A549 (cell line): ENCODE data around the gene CNGA2. TPM values are rescaled to one million over a fixed set of nuclear protein-coding genes. Genes with fewer than 3 reads are reported as not detected.

Experiments used
- ATAC-seq, 2 experiments: fragments of 200-7000 bp in 1 of 2; fragments of >200 bp in 1 of 2; cut with Nextera tagmentation in 1 of 2; cut with Tn5 transposase in 1 of 2; 3 replicates each; pipeline versions ENCODE4 v1.8.0 to v1.9.1; 2018 to 2020; ENCODE audit warnings: mild to moderate bottlenecking in 1 of 2, moderate library complexity in 1 of 2
- CTCF ChIA-PET: fragments of 300-600 bp; sonication (Branson Sonifier 250); formaldehyde crosslinking; extraction: SDS; loops from one replicate; lab custom pipeline; 2021; ENCODE audit warnings: antibody characterized with exemption, inconsistent platforms; lab: Yijun Ruan, JAX
- POLR2A ChIA-PET: fragments of 350-600 bp; formaldehyde crosslinking; extraction: SDS; loops from one replicate; lab custom pipeline; 2021; ENCODE audit warnings: antibody characterized with exemption, inconsistent platforms; lab: Yijun Ruan, JAX
- DNase-seq, 2 experiments: peaks; one replicate each; pipeline versions ENCODE4 v3.0.0 to v3.0.0-alpha.2; 2011 to 2016; ENCODE audit warnings: low read depth in 1 of 2, low spot score in 1 of 2
- FAIRE-seq: peaks from 2 replicates; lab custom pipeline; 2011; peaks lifted over from hg19 to GRCh38; lab: Jason Lieb, UNC
- H3K27ac ChIP-seq, 2 experiments: fragments of >200 bp; sonication (Bioruptor Twin); formaldehyde crosslinking; 3 replicates each; pipeline ENCODE4 v1.5.1; 2016 to 2017
- H3K4me1 ChIP-seq: fragments of >200 bp; sonication (Bioruptor Twin); formaldehyde crosslinking; 3 replicates; pipeline ENCODE4 v1.6.1; 2016
- H3K4me2 ChIP-seq: fragments of >200 bp; sonication (Bioruptor Twin); formaldehyde crosslinking; 3 replicates; pipeline ENCODE4 v1.6.1; 2016
- H3K4me3 ChIP-seq: fragments of >200 bp; sonication (Bioruptor Twin); formaldehyde crosslinking; 3 replicates; pipeline ENCODE4 v1.5.1; 2016
- H3K9me3 ChIP-seq: fragments of >200 bp; sonication (Bioruptor Twin); formaldehyde crosslinking; 3 replicates; pipeline ENCODE4 v1.6.1; 2016
- CBX8 ChIP-seq: fragments of 200-600 bp; sonication (generic); IDR thresholded peaks from 2 replicates; pipeline ENCODE4 v1.6.1; 2016
- CHD2 ChIP-seq: fragments of 150-350 bp; IDR thresholded peaks from 2 replicates; pipeline ENCODE4 v1.6.1; 2014; ENCODE audit warnings: low read length; ENCODE audit not compliant: partially characterized antibody
- EHMT2 ChIP-seq: fragments of 200-600 bp; sonication (generic); IDR thresholded peaks from 2 replicates; pipeline ENCODE4 v1.6.1; 2016; ENCODE audit warnings: antibody characterized with exemption, low read depth, mild to moderate bottlenecking, moderate library complexity
- FOXS1 ChIP-seq: fragments of 250-450 bp; sonication (Bioruptor Pico); IDR thresholded peaks from 2 replicates; pipeline ENCODE4 v1.5.0; 2020; ENCODE audit warnings: mild to moderate bottlenecking, moderate library complexity
- HDAC2 ChIP-seq: fragments of 200-600 bp; sonication (generic); IDR thresholded peaks from 2 replicates; pipeline ENCODE4 v1.6.1; 2016
- HOXA7 ChIP-seq: fragments of 250-450 bp; sonication (Bioruptor Pico); IDR thresholded peaks from 2 replicates; pipeline ENCODE4 v1.5.0; 2020; ENCODE audit warnings: mild to moderate bottlenecking, moderate library complexity
- HOXB13 ChIP-seq: fragments of 250-450 bp; sonication (Bioruptor Pico); IDR thresholded peaks from 2 replicates; pipeline ENCODE4 v1.5.0; 2020; ENCODE audit warnings: low read depth, mild to moderate bottlenecking, moderate library complexity
- JUNB ChIP-seq: fragments of >200 bp; sonication (Bioruptor Twin); formaldehyde crosslinking; IDR thresholded peaks from 2 replicates; pipeline ENCODE4 v1.6.1; 2016
- KDM1A ChIP-seq: fragments of 200-600 bp; sonication (generic); IDR thresholded peaks from 2 replicates; pipeline ENCODE4 v1.6.1; 2016; ENCODE audit warnings: low read depth, mild to moderate bottlenecking
- KDM5A ChIP-seq: fragments of 200-600 bp; sonication (generic); IDR thresholded peaks from 2 replicates; pipeline ENCODE4 v1.6.1; 2016; ENCODE audit warnings: antibody characterized with exemption, mild to moderate bottlenecking
- MYC ChIP-seq: IDR thresholded peaks from 2 replicates; pipeline ENCODE4 v1.6.1; 2012; ENCODE audit warnings: mild to moderate bottlenecking, inconsistent platforms, low read length, improper control_type of control experiment, borderline replicate concordance
- NFE2L2 ChIP-seq: fragments of 150-350 bp; conservative IDR thresholded peaks from 2 replicates; pipeline ENCODE4 v1.6.1; 2014; ENCODE audit warnings: low read length
- POLR2A ChIP-seq: IDR thresholded peaks from 2 replicates; pipeline ENCODE4 v1.6.1; 2012; ENCODE audit warnings: mild to moderate bottlenecking, low read length
- SMC3 ChIP-seq: fragments of >200 bp; sonication (Bioruptor Twin); formaldehyde crosslinking; IDR thresholded peaks from 3 replicates; pipeline ENCODE4 v1.6.1; 2018; ENCODE audit warnings: inconsistent platforms
- ZNF302 ChIP-seq: fragments of 250-450 bp; sonication (Bioruptor Pico); IDR thresholded peaks from 2 replicates; pipeline ENCODE4 v1.9.0; 2021; ENCODE audit warnings: inconsistent platforms, mild to moderate bottlenecking, moderate library complexity
- WGBS: methylation state at CpG from one replicate; pipeline ENCODE4 v1.1.6; 2017; ENCODE audit errors: missing lambda C conversion rate; 5-methylcytosine and 5-hydroxymethylcytosine counted together
- polyA plus RNA-seq, 4 experiments: library from polyadenylated mRNA; depleted of rRNA in 3 of 4; stranded (reverse); fragments of >200 nt; fragmentation: RNase III in 1 of 4; extraction: RNeasy Plus Mini Kit Qiagen cat#74134 plus additional on column Dnase treatment in 1 of 4; gene quantifications; 2 replicates in 3 of 4; 3 replicates in 1 of 4; pipeline ENCODE4 v1.2.3, GENCODE V29; 2011 to 2017
- TF ChIP-seq, protein P1 (sequence below): fragments of 450-650 bp; IDR thresholded peaks from 2 replicates; pipeline ENCODE4 v1.6.1; 2014; ENCODE audit warnings: antibody characterized with exemption
- TF ChIP-seq, protein P2 (sequence below): fragments of >200 bp; sonication (Bioruptor Twin); formaldehyde crosslinking; IDR thresholded peaks from 2 replicates; pipeline ENCODE4 v1.6.1; 2016
- TF ChIP-seq, protein P3 (sequence below): IDR thresholded peaks from 2 replicates; pipeline ENCODE4 v1.6.1; 2012
- TF ChIP-seq, protein P4 (sequence below): fragments of 250-450 bp; sonication (Bioruptor Pico); IDR thresholded peaks from 2 replicates; pipeline ENCODE4 v1.5.0; 2020; ENCODE audit warnings: low read depth, mild to moderate bottlenecking, moderate library complexity
- TF ChIP-seq, protein P5 (sequence below): fragments of 150-350 bp; IDR thresholded peaks from 2 replicates; pipeline ENCODE4 v1.6.1; 2014; ENCODE audit warnings: low read depth, mild to moderate bottlenecking, low read length

Gene CNGA2
- polyA plus RNA-seq, 2 of the 4 experiments (the other 2 are of a cell fraction) = not detected

DNA sequence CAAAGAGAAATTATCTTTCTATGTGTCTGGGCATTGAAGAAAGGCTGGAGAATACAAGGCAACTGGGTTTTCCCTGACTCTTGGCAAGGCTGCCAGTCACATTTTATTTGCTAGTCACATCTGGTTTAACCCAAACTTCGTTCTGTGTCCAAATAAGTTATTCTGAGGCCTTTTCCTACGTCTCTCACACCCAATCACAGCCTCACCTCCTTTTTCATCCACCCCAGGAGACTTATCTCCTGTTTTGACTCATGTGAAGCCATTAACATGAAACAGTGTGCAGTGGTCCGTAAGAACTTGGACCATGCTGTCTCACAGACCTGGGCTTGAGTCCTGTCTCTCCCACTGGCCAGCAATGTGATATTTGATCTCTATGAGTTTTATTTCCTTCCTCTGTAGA is 59.3 kb downstream of the CNGA2 start:
- ChIA-PET CTCF (no interaction called here), POLR2A (no interaction called here)
- H3K4me1 ChIP-seq = peaks cover 11% of the 10 kb centered on the region; the same call in 2 of the 3 replicates
- DNase-seq = no peak
- H3K9me3 ChIP-seq = no peaks in the 10 kb centered on the region
- WGBS = 25% methylated on average over 3 of the region's 3 CpGs
- FAIRE-seq = no peak
- TF ChIP-seq MYC = no peak
- TF ChIP-seq KDM5A = no peak
- no peak for TF ChIP-seq NFE2L2
- TF ChIP-seq SMC3 = no peak
- TF ChIP-seq POLR2A = no peak
- no peak for TF ChIP-seq HOXA7 (CRISPR knock-in tag)
- TF ChIP-seq HDAC2 = no peak
- TF ChIP-seq, protein P1, sequence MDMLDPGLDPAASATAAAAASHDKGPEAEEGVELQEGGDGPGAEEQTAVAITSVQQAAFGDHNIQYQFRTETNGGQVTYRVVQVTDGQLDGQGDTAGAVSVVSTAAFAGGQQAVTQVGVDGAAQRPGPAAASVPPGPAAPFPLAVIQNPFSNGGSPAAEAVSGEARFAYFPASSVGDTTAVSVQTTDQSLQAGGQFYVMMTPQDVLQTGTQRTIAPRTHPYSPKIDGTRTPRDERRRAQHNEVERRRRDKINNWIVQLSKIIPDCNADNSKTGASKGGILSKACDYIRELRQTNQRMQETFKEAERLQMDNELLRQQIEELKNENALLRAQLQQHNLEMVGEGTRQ = no peak
- TF ChIP-seq FOXS1 = no peak
- TF ChIP-seq CBX8 = no peak
- TF ChIP-seq, protein P2, sequence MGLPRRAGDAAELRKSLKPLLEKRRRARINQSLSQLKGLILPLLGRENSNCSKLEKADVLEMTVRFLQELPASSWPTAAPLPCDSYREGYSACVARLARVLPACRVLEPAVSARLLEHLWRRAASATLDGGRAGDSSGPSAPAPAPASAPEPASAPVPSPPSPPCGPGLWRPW = no peak
- TF ChIP-seq, protein P3, sequence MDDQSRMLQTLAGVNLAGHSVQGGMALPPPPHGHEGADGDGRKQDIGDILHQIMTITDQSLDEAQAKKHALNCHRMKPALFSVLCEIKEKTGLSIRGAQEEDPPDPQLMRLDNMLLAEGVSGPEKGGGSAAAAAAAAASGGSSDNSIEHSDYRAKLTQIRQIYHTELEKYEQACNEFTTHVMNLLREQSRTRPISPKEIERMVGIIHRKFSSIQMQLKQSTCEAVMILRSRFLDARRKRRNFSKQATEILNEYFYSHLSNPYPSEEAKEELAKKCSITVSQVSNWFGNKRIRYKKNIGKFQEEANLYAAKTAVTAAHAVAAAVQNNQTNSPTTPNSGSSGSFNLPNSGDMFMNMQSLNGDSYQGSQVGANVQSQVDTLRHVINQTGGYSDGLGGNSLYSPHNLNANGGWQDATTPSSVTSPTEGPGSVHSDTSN = no peak
- TF ChIP-seq CHD2 = no peak
- TF ChIP-seq, protein P4, sequence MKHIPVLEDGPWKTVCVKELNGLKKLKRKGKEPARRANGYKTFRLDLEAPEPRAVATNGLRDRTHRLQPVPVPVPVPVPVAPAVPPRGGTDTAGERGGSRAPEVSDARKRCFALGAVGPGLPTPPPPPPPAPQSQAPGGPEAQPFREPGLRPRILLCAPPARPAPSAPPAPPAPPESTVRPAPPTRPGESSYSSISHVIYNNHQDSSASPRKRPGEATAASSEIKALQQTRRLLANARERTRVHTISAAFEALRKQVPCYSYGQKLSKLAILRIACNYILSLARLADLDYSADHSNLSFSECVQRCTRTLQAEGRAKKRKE (CRISPR knock-in tag) = no peak
- no peak for TF ChIP-seq JUNB
- TF ChIP-seq, protein P5, sequence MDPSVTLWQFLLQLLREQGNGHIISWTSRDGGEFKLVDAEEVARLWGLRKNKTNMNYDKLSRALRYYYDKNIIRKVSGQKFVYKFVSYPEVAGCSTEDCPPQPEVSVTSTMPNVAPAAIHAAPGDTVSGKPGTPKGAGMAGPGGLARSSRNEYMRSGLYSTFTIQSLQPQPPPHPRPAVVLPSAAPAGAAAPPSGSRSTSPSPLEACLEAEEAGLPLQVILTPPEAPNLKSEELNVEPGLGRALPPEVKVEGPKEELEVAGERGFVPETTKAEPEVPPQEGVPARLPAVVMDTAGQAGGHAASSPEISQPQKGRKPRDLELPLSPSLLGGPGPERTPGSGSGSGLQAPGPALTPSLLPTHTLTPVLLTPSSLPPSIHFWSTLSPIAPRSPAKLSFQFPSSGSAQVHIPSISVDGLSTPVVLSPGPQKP = no peak
- TF ChIP-seq HOXB13 (CRISPR knock-in tag) = no peak
- TF ChIP-seq KDM1A = no peak
- no peak for TF ChIP-seq ZNF302 (CRISPR knock-in tag)
- TF ChIP-seq EHMT2 = no peak
- no peak for ATAC-seq
- no peak overlapping the region for H3K4me2 ChIP-seq
- no peak overlapping the region for H3K4me3 ChIP-seq
- no peak overlapping the region for H3K27ac ChIP-seq

Other genes starting within 250 kb of the CNGA2 start
- not detected in 2 replicates for gene PASD1, start 171.1 kb upstream of the CNGA2 start, polyA plus RNA-seq (2011; rRNA removed)
- not detected in 3 replicates for gene PASD1, start 171.1 kb upstream of the CNGA2 start, polyA plus RNA-seq (2017; fragmentation: RNase III; extraction: RNeasy Plus Mini Kit Qiagen cat#74134 plus additional on column Dnase treatment)
- not detected in 2 replicates for gene PRRG3, start 39.3 kb upstream of the CNGA2 start, polyA plus RNA-seq (2011; rRNA removed)
- gene PRRG3, start 39.3 kb upstream of the CNGA2 start, polyA plus RNA-seq (2017; fragmentation: RNase III; extraction: RNeasy Plus Mini Kit Qiagen cat#74134 plus additional on column Dnase treatment) = not detected in 3 replicates
- not detected in 2 replicates for gene FATE1, start 18.7 kb upstream of the CNGA2 start, polyA plus RNA-seq (2011; rRNA removed)
- gene FATE1, start 18.7 kb upstream of the CNGA2 start, polyA plus RNA-seq (2017; fragmentation: RNase III; extraction: RNeasy Plus Mini Kit Qiagen cat#74134 plus additional on column Dnase treatment) = not detected in 3 replicates
- 0.05 TPM in 1 of 2 replicates, not detected in the other for gene MAGEA4, start 178.1 kb downstream of the CNGA2 start, polyA plus RNA-seq (2011; rRNA removed)
- not detected in 3 replicates for gene MAGEA4, start 178.1 kb downstream of the CNGA2 start, polyA plus RNA-seq (2017; fragmentation: RNase III; extraction: RNeasy Plus Mini Kit Qiagen cat#74134 plus additional on column Dnase treatment)
- gene GABRE, start 239.9 kb downstream of the CNGA2 start, polyA plus RNA-seq (2011; rRNA removed) = 92.4 and 101 TPM in 2 replicates
- 60.7 to 80.3 TPM (median 64.0 TPM) in 3 replicates for gene GABRE, start 239.9 kb downstream of the CNGA2 start, polyA plus RNA-seq (2017; fragmentation: RNase III; extraction: RNeasy Plus Mini Kit Qiagen cat#74134 plus additional on column Dnase treatment)